Pancreas (tissue), 10 donors: Measurements from ENCODE around the gene SYNCRIP. TPM values are rescaled to one million over a fixed set of nuclear protein-coding genes. Genes with fewer than 3 reads are reported as not detected.
A peak's percentile ranks its signal among the peaks of the same experiment; 100 is the strongest.

Source experiments
- ATAC-seq, 4 donors: fragments of 200-7000 bp; cut with Tn5 transposase; one replicate each; pipeline versions ENCODE4 v1.8.0 to v1.9.1; 2020; ENCODE audit warnings: mild to moderate bottlenecking in 4 of 4, moderate library complexity in 4 of 4
- DNase-seq, 6 donors: peaks; one replicate each; pipeline ENCODE4 v3.0.0-alpha.2; 2020
- FAIRE-seq: peaks from 2 replicates; lab custom pipeline; 2012; peaks lifted over from hg19 to GRCh38; lab: Jason Lieb, UNC
- H3K27ac ChIP-seq, 4 donors: fragments of 200-600 bp; sonication (generic); 1 replicate in 3 of 4; 2 replicates in 1 of 4; pipeline versions ENCODE4 v1.5.0 to v1.8.0; 2020
- H3K27me3 ChIP-seq, 4 donors: fragments of 200-600 bp; one replicate each; pipeline ENCODE4 v1.8.0; 2021
- H3K36me3 ChIP-seq, 3 donors: fragments of 200-600 bp; sonication (generic) in 1 of 3; one replicate each; pipeline versions ENCODE4 v1.5.0 to v1.8.0; 2020 to 2021
- H3K4me1 ChIP-seq, 3 donors: fragments of 200-600 bp; one replicate each; pipeline ENCODE4 v1.8.0; 2021
- H3K4me3 ChIP-seq, 4 donors: fragments of 200-600 bp; sonication (generic) in 2 of 4; one replicate each; pipeline versions ENCODE4 v1.5.0 to v1.8.0; 2020 to 2021
- H3K9me3 ChIP-seq, 4 donors: fragments of 200-600 bp; one replicate each; pipeline ENCODE4 v1.8.0; 2021
- WGBS, 2 donors: extraction: QIAGEN DNeasy Blood & Tissue Kit; methylation state at CpG; one replicate each; pipeline ENCODE4 v1.1.7; 2013; 5-methylcytosine and 5-hydroxymethylcytosine counted together
- intact Hi-C, 3 donors: fragments of 100-400 bp; cut with DNase I; formaldehyde crosslinking; loops; one replicate each; pipeline versions ENCODE4 v1.11.1 to v1.14.2; 2022
- polyA plus RNA-seq, 2 donors: library from polyadenylated mRNA; stranded (reverse); fragments of 200-250 nt; gene quantifications; one replicate each; pipeline ENCODE4 v1.2.3, GENCODE V29; 2013
- total RNA-seq, 6 donors: library from RNA; stranded (reverse); fragmentation: NEBNext Ultra II Directional in 4 of 6; extraction: Animal tissue kit (Norgen Biotek cat#: 25700) in 4 of 6; gene quantifications; one replicate each; pipeline versions ENCODE4 v1.2.1 to v1.2.4, GENCODE V29; 2021 to 2023
- TF ChIP-seq, protein P1 (sequence below), 4 donors: fragments of 200-600 bp; sonication (generic) in 3 of 4; IDR thresholded peaks; one replicate each; pipeline versions ENCODE4 v1.5.0 to v1.8.0; 2021; ENCODE audit warnings: antibody characterized with exemption in 4 of 4
- donor health status: healthy with polysubstance abuse.
- donor health status: DM: no; HTN: no; CAD: no; lungs with moderate emphysema.
- donor health status: DM: no; HTN: no; CAD: no.
- donor health status: control.
- donor health status: control.
- donor health status: Bipolar disorder and iron deficiency.
- donor health status: DM: yes; HTN: yes; CAD: no.
- donor health status: DM: no; HTN: no; CAD: no.
- donor health status: DM: no; HTN: no; CAD: no.
- donor health status: DM: yes; HTN: yes; CAD: no.

The SYNCRIP gene
- total and polyA plus RNA-seq, 8 donors, result 14.6 to 48.9 (median 34.9) TPM

DNA sequence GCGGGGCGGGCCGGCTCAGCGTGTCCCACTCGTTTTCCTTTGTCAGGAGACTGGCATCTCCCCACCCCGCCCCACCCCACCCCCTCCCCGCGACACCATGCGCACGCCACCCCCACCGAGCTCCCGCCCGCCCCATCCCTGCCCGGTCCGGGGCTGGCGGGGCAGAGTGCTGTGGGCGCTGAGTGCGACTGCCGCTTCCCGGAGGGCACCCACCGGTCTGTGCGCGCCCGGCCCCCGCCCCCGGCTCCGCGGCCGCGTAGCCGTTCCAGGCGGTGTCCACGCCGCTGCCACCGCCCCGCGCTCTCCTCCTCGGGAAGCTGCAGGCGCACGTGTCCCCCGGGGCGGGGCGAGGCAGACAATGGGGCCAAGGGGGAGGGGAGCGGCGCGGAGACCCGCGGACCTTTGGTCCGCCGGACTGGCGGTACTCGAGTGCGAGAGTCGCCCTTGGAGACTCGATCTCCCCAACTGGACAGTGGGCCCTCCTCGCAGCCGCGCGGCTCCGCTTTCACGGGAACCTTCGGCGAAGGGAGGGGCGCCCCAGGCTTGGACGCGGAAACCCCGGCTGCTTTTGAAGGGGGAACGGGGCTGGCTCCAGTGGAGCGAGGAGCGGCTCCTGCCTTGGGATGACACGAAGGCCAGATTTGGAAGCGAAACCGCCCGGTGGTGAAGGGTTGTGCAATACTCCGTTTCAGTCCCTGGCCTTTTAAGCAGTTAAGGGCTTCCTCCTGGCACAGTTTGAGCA is 1.0 kb upstream of the SYNCRIP start:
- H3K27me3 ChIP-seq, result no peaks in the 10 kb centered on the region
- intact Hi-C loops, result loop anchor here in 2 of 3 donors (5.0 kb wide), 1 partner anchor 34 kb away; no protein-coding TSS in a partner anchor
- peaks cover 0 to 13% (median 0%) of the 10 kb centered on the region in 3 donors for H3K36me3 ChIP-seq
- peak overlapping the region; percentile 49 to 97 (median 67) for H3K4me3 ChIP-seq
- peak overlapping the region; percentile 97 to 99 (median 99) for H3K27ac ChIP-seq
- FAIRE-seq, result no peak
- ATAC-seq, result peak; percentile 54 to 73 (median 66)
- peaks cover 6 to 24% (median 23%) of the 10 kb centered on the region in 3 donors for H3K4me1 ChIP-seq
- DNase-seq, result peak; percentile 83 to 91 (median 88)
- TF ChIP-seq, protein P1, sequence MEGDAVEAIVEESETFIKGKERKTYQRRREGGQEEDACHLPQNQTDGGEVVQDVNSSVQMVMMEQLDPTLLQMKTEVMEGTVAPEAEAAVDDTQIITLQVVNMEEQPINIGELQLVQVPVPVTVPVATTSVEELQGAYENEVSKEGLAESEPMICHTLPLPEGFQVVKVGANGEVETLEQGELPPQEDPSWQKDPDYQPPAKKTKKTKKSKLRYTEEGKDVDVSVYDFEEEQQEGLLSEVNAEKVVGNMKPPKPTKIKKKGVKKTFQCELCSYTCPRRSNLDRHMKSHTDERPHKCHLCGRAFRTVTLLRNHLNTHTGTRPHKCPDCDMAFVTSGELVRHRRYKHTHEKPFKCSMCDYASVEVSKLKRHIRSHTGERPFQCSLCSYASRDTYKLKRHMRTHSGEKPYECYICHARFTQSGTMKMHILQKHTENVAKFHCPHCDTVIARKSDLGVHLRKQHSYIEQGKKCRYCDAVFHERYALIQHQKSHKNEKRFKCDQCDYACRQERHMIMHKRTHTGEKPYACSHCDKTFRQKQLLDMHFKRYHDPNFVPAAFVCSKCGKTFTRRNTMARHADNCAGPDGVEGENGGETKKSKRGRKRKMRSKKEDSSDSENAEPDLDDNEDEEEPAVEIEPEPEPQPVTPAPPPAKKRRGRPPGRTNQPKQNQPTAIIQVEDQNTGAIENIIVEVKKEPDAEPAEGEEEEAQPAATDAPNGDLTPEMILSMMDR (IDR thresholded peaks at IDR 0.05), result no peak
- H3K9me3 ChIP-seq, result no peaks in the 10 kb centered on the region
- WGBS, 2 donors, result 1% methylated on average over 51 to 75 of the region's 75 CpGs

DNA sequence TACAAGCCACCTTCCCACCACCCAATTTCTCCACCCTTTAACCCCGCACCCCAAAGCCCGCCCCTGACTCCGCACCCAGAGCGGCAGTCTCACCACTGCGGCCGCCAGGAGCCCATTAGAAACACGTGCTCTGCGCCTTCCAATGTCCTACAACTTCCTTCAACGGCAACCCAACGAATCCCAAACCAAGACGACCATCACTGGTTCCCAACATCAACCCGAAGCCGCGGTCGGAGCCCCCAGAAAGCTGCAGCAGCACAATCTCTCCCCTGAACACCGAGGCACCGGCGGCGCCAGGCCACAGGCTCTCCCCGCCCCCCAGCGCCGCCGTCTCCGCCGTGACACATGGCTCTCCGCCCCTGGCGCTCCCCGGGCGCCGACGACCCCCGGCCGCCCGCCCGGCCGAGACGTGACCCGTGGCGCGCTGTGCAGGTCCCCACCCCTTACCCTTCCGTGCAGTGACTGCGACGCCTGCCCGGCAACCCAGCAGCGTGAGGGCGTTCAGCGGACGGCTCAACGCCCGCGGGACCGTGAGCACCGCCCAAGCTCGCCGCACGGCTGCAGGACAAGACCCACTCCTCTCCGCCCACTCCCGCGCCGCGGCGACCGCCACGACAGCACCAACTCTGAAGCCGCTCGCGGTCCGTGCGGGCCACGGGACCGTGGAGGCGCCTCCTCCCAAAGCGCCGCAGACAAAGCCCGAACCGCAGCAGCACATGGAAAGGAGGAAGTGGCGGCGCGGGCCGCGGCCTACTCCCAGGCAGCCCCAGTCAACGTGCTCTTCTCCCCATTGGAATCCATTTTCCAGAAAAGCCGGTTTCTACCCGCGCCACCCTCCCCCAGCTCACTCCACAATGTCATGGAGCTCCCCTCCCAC is 551 bp downstream of the SYNCRIP start:
- intact Hi-C loops, result loop anchor here in 2 of 3 donors (5.0 kb wide), 1 partner anchor 35 kb away; no protein-coding TSS in a partner anchor
- peaks cover 6 to 34% (median 27%) of the 10 kb centered on the region in 3 donors for H3K4me1 ChIP-seq
- TF ChIP-seq, protein P1 (IDR thresholded peaks at IDR 0.05), result no peak

DNA sequence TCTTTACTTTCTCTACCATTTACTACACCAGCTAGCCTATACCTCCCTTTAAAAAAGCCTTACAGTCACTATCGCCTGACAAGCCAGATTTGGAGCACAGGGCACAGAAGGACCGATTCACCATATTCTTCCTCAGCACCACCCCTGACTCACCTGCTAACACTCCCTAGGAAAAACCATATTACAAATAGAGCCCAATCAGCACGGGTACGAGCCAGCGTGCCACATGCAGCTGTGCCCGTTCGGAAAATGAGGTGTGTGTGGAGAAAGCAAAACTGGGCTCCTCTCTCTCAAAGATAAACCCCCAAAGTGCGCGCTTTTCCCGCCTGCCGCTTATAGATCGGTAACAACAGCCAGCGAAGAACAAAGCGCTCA is 1.2 kb downstream of the SYNCRIP start:
- DNase-seq, result no peak
- no peaks in the 10 kb centered on the region for H3K27me3 ChIP-seq
- 0% methylated on average over 14 of the region's 14 CpGs for WGBS, 2 donors
- H3K9me3 ChIP-seq, result no peaks in the 10 kb centered on the region
- H3K27ac ChIP-seq, result peak overlapping the region in 3 of 4 donors; percentile 97 to 99 (median 99)
- FAIRE-seq, result no peak
- no peak for ATAC-seq
- peak overlapping the region; percentile 49 to 97 (median 90) for H3K4me3 ChIP-seq
- intact Hi-C loops, result loop anchor here in 2 of 3 donors (5.0 kb wide), 1 partner anchor 36 kb away; no protein-coding TSS in a partner anchor
- peaks cover under 1 to 34% (median 3%) of the 10 kb centered on the region in 3 donors for H3K36me3 ChIP-seq
- TF ChIP-seq, protein P1 (IDR thresholded peaks at IDR 0.05), result no peak
- H3K4me1 ChIP-seq, result peaks cover 6 to 34% (median 27%) of the 10 kb centered on the region in 3 donors

More for the DNA sequence above, 551 bp downstream of the SYNCRIP start:
- H3K4me3 ChIP-seq, result peak overlapping the region; percentile 49 to 97 (median 90)
- H3K36me3 ChIP-seq, result peaks cover 0 to 27% (median 0%) of the 10 kb centered on the region in 3 donors
- H3K9me3 ChIP-seq, result no peaks in the 10 kb centered on the region
- H3K27me3 ChIP-seq, result no peaks in the 10 kb centered on the region
- WGBS, 2 donors, result 0 to 1% methylated on average over 80 to 85 of the region's 85 CpGs
- DNase-seq (peak; percentile 48 to 86 (median 65)), ATAC-seq (peak; percentile 2 to 32 (median 10)), FAIRE-seq (no peak)
- peak overlapping the region; percentile 97 to 99 (median 99) for H3K27ac ChIP-seq

DNA sequence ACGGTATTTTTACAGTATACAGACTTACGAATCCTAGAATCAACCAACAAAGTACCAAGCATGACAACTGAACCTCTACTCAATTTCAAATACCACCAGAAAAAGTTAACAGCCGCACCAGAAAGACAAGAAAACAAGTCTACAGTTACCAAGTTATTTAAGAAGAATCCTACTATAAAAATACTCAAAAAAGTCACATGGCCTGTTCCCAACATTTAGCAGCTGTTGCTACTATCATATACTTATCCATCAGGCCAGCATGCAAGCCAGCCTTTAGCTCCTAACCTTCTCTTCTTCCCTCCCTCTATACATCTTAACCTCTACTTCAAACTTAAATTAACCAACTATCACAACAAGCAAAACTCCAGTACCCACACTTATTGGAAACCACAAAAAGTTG is 1.9 kb downstream of the SYNCRIP start:
- ATAC-seq, result no peak
- intact Hi-C loops, result loop anchor here in 2 of 3 donors (5.0 kb wide), 1 partner anchor 36 kb away; no protein-coding TSS in a partner anchor

More for the DNA sequence above, 1.9 kb downstream of the SYNCRIP start:
- H3K9me3 ChIP-seq, result no peaks in the 10 kb centered on the region
- TF ChIP-seq, protein P1 (IDR thresholded peaks at IDR 0.05), result no peak
- H3K27ac ChIP-seq, result no peak overlapping the region
- no peaks in the 10 kb centered on the region for H3K27me3 ChIP-seq
- H3K4me1 ChIP-seq, result peaks cover 6 to 36% (median 27%) of the 10 kb centered on the region in 3 donors
- peaks cover 4 to 40% (median 10%) of the 10 kb centered on the region in 3 donors for H3K36me3 ChIP-seq
- no peak for FAIRE-seq
- no peak for DNase-seq
- 11 to 12% methylated on average over 3 of the region's 3 CpGs for WGBS, 2 donors
- H3K4me3 ChIP-seq, result peak overlapping the region in 3 of 4 donors; percentile 49 to 97 (median 83)
